ENCODE results near the gene TAF4B. TPM values are rescaled to one million over a fixed set of nuclear protein-coding genes. Genes with fewer than 3 reads are reported as not detected.

The TAF4B gene
- total and polyA plus RNA-seq, 9 of the 15 experiments (the other 6 are each of a cell fraction or from before 2014, with no cell fraction given) = 4.5 to 25.3 (median 20.5) TPM

GRCh38 chr18:26226229-26227050, at the start of gene TAF4B (continued):
- TF ChIP-seq, protein P1, sequence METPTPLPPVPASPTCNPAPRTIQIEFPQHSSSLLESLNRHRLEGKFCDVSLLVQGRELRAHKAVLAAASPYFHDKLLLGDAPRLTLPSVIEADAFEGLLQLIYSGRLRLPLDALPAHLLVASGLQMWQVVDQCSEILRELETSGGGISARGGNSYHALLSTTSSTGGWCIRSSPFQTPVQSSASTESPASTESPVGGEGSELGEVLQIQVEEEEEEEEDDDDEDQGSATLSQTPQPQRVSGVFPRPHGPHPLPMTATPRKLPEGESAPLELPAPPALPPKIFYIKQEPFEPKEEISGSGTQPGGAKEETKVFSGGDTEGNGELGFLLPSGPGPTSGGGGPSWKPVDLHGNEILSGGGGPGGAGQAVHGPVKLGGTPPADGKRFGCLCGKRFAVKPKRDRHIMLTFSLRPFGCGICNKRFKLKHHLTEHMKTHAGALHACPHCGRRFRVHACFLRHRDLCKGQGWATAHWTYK (CRISPR knock-in tag; IDR thresholded peaks at IDR 0.05) = peak; percentile 87
- TF ChIP-seq FOSL1 (tag; conservative IDR thresholded peaks at IDR 0.05) (peak; percentile 34; the same call in 1 of the 2 replicates), ZKSCAN3 (CRISPR knock-in tag; IDR thresholded peaks at IDR 0.05) (no peak), HDAC2 (IDR thresholded peaks at IDR 0.05) (peak; percentile 89; the same call in 1 of the 2 replicates), ZNF239 (CRISPR knock-in tag; IDR thresholded peaks at IDR 0.05) (no peak), CCNT2 (IDR thresholded peaks at IDR 0.05; ENCODE audit: borderline replicate concordance, extremely low read depth, insufficient read length, low read depth, low read length) (peak; percentile 88), POLR2H (tag; IDR thresholded peaks at IDR 0.05; ENCODE audit: low read depth) (no peak), ZBTB2 (IDR thresholded peaks at IDR 0.05) (peak; percentile 36; the same call in 1 of the 2 replicates), MYBL2 (IDR thresholded peaks at IDR 0.05; ENCODE audit: low read depth) (no peak; the same call in 1 of the 2 replicates), MYBL2 (CRISPR knock-in tag; IDR thresholded peaks at IDR 0.05; ENCODE audit: borderline replicate concordance) (no peak), NCOA6 (IDR thresholded peaks at IDR 0.05) (no peak), ZNF445 (CRISPR knock-in tag; IDR thresholded peaks at IDR 0.05; ENCODE audit: low read depth) (no peak), KLF1 (tag; IDR thresholded peaks at IDR 0.05) (peak; percentile 90)
- TF ChIP-seq, protein P2, sequence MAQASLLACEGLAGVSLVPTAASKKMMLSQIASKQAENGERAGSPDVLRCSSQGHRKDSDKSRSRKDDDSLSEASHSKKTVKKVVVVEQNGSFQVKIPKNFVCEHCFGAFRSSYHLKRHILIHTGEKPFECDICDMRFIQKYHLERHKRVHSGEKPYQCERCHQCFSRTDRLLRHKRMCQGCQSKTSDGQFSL (CRISPR knock-in tag; IDR thresholded peaks at IDR 0.05) = no peak
- TF ChIP-seq, protein P2 (tag; IDR thresholded peaks at IDR 0.05) = no peak
- TF ChIP-seq, protein P3, sequence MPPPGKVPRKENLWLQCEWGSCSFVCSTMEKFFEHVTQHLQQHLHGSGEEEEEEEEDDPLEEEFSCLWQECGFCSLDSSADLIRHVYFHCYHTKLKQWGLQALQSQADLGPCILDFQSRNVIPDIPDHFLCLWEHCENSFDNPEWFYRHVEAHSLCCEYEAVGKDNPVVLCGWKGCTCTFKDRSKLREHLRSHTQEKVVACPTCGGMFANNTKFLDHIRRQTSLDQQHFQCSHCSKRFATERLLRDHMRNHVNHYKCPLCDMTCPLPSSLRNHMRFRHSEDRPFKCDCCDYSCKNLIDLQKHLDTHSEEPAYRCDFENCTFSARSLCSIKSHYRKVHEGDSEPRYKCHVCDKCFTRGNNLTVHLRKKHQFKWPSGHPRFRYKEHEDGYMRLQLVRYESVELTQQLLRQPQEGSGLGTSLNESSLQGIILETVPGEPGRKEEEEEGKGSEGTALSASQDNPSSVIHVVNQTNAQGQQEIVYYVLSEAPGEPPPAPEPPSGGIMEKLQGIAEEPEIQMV (tag; conservative IDR thresholded peaks at IDR 0.05; ENCODE audit: low read depth) = no peak
